Activated gamma-delta T cell treated with anti-CD3 and anti-CD28 coated beads, Interleukin-2, amount 50 U/mL, for 16 hours (primary cell): ENCODE data around the gene FZD4.

ENCODE experiments used
- DNase-seq: peaks from one replicate; pipeline ENCODE4 v3.0.0-alpha.2; 2020; ENCODE audit warnings: low read depth

FZD4 gene

DNA sequence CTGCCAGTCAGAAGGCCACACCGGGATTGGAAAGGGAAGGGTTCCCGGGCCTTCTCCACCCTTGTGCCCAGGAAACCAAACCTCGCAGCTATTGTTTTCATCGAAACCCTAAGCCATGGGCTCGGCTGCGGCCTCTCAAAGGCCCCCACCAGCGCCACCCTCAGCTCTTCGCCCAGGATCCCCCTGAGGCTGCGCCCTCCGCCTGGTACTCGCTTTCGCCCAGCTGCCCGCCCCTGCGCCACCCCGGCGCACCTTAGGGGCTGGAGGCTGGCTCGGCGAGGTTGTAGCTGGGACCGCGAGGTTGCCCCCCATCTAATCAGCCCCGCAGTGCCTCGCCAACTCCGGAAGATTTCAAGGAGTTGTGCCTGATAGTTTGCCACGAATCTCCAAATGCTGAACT is 49.0 kb downstream of the FZD4 start:
- DNase-seq, result no peak

DNA sequence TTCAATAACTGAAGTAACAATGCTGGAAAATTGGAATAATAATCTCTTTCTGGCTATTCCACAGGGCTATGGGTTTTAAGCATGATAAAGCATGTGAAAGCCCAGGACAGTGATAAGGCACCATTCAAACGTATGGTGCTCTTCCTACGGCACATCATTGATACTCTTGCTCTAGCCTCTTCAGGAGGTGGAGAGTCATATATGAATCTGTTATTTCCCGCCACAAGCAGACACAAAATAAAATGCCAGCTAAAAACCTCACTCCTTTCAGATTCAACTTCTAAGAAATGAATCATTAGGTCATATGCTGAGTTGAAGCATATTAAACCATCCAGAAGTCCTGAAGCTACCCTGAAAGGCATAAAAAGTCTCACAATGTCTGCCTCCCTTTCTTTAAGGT is 49.9 kb downstream of the FZD4 start:
- no peak for DNase-seq

DNA sequence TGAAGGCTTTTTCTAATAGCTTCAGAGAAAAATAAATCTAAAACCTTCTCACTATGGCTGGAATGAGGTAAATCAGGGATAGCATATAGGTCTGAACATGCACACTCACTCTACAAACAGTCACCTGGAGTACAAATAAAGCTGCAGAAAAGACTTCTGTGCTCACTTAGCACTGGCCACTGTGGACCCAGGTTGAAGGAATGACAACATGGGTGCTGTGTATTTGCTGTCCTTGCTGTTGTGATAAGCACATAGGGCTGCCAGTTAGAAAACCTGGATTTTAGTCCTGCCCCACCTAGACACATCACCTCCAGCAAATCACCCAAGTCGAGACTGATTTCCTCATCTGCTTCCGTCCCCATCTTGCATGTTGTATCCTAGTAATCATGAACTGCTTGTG is 51.2 kb downstream of the FZD4 start:
- no peak for DNase-seq

DNA sequence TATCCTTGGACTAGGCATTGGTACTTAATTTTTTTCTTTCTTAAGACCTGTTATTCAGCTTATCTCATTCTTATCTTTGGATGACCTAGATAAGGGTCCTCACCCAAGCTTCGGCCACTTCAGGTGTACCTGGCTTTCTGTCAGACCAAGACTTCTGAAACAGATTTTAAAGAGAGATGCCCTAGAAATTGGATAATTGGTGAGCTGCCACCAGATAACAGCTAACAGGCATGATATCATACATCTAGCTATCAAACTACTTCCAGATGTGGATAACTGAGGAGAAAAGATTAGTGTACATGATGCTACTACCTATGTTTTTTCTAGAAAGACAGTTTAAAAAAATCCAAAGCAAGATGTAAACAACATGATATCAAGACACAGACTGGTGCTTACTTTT is 52.9 kb downstream of the FZD4 start:
- DNase-seq, result no peak

DNA sequence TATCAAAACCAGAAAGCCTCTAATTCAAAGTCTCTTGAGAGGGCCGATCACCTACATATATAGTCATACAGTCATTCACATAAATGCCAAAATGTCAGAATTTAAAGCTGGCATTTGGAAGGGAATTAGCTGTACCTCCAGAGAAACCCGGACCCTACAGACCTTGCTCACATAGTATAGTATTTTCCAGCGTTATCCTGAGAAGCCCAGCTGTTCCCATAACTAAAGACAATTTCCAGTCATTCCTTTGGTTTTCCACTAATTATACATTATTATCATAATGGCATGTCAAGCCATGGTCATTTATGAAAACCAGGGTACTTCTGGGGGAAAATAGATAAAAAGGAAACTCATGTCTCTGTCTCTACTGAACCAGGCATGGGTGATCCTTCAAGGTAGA is 53.6 kb downstream of the FZD4 start:
- no peak for DNase-seq

DNA sequence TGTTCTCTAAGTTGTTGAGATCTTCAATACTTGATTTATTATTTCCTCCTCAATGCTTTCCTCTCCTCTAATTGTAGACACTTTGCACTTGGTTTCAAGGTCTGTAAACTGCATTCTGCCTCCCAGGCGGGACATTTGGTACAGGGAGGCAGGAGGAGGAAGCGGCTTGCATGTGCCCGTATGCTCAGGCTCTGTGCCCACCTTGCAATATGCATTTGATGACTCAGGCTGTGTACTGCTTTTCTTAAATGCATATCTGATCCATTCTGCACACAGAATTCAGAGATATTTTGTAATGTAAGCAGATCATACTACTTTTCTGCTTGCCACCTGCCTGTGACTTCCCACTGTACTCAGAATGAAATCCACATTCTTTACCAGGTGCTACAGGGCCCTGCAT is 55.0 kb downstream of the FZD4 start:
- DNase-seq, result no peak

DNA sequence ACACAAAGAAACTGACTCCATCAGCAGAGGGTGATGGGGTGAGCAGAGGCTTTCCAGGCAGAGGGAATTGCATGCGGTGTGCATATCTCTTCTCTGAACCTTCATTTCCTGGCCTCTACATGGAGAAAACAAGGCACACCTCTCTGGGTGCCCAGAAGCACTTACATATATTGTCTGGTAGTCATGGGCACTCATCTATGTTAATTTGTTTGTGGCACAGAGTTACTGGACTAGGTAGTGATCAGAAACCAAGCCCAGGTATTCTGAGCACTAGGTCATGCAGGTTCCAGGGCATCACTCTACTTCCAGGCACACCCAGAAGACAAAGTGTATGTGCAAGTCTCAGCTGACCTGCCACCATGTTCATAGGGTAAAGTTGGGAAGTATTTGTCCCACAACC is 56.5 kb downstream of the FZD4 start:
- DNase-seq, result no peak

DNA sequence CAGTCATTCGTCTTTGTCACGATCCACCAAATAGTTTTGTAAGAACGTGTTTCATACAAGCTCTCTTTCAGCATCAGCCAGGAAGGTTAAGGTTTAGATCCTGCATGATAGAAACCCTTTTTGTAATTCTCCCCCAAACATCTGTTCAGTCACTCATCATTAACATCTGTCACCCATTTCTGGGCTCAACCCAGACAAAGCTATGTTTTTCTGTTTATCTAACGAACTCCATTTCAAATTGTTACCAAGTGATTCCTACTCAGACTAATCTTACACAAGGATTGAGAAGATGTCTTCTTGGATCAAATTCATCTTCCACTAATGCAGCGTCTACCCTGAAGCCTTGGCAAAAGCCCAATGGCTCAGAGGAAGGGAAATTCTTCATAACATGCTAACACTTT is 58.8 kb downstream of the FZD4 start:
- DNase-seq, result no peak
